HG03159 (cell line): Measurements from ENCODE around the gene TLR10.

Source experiments
- ATAC-seq: cut with Tn5 transposase; IDR thresholded peaks from one replicate; pipeline ENCODE4 v1.9.1; 2021; ENCODE audit warnings: mild to moderate bottlenecking, moderate library complexity; ENCODE audit not compliant: unreplicated experiment

TLR10 gene

GRCh38 chr4:38733663-38734062 lies 49.1 kb downstream of the TLR10 start:
- no peak for ATAC-seq

GRCh38 chr4:38730830-38731646 lies 51.8 kb downstream of the TLR10 start:
- ATAC-seq: peak; percentile 74

GRCh38 chr4:38730493-38730829 lies 52.3 kb downstream of the TLR10 start:
- ATAC-seq: no peak

- no peak for ATAC-seq
Observed at GRCh38 chr4:38728631-38729141, 54.1 kb downstream of the TLR10 start.

- ATAC-seq: no peak
Observed at GRCh38 chr4:38724475-38724808, 58.3 kb downstream of the TLR10 start.

- no peak for ATAC-seq
Observed at GRCh38 chr4:38723726-38724474, 58.9 kb downstream of the TLR10 start.

GRCh38 chr4:38723114-38723513 lies 59.7 kb downstream of the TLR10 start:
- no peak for ATAC-seq
